ENCODE results near the gene URB1.
"Not testable (repeated sequence)": the region's sequence is repeated elsewhere in the genome, so short reads cannot be mapped to it uniquely, and the experiment has no call there.

URB1 gene

GRCh38 chr21:32392880-32393676, at the start of gene URB1:
URB1 (minus strand) TSS chr21:32393012; CDS start chr21:32392910, 102 bp downstream.
- peak; percentile 98 for DNase-seq (ENCODE audit: low spot score)

GRCh38 chr21:32437729-32438128, 44.9 kb upstream of the URB1 start:
- no peak for DNase-seq (ENCODE audit: low spot score)

- not testable (repeated sequence) for DNase-seq (ENCODE audit: low spot score)
Measured at GRCh38 chr21:32432982-32433660, 40.3 kb upstream of the URB1 start.

- no peak for DNase-seq (ENCODE audit: low spot score)
Measured at GRCh38 chr21:32427958-32428623, 35.3 kb upstream of the URB1 start.

- peak; percentile 35 for DNase-seq (ENCODE audit: low spot score)
Measured at GRCh38 chr21:32426592-32427051, 33.8 kb upstream of the URB1 start.

- no peak for DNase-seq (ENCODE audit: low spot score)
Measured at GRCh38 chr21:32426066-32426465, 33.3 kb upstream of the URB1 start.

GRCh38 chr21:32425628-32426027, 32.8 kb upstream of the URB1 start:
- DNase-seq (ENCODE audit: low spot score), result no peak

- no peak for DNase-seq (ENCODE audit: low spot score)
Measured at GRCh38 chr21:32424674-32425073, 31.9 kb upstream of the URB1 start.

- no peak for DNase-seq (ENCODE audit: low spot score)
Measured at GRCh38 chr21:32424191-32424535, 31.4 kb upstream of the URB1 start.

- DNase-seq (ENCODE audit: low spot score), result peak; percentile 86
Measured at GRCh38 chr21:32423320-32424190, 30.7 kb upstream of the URB1 start.

GRCh38 chr21:32422064-32422463, 29.3 kb upstream of the URB1 start:
- no peak for DNase-seq (ENCODE audit: low spot score)

GRCh38 chr21:32418146-32418545, 25.3 kb upstream of the URB1 start:
- DNase-seq (ENCODE audit: low spot score), result no peak

GRCh38 chr21:32415451-32416398, 22.9 kb upstream of the URB1 start:
- no peak for DNase-seq (ENCODE audit: low spot score)

- DNase-seq (ENCODE audit: low spot score), result peak; percentile 33
Measured at GRCh38 chr21:32414579-32415358, 22.0 kb upstream of the URB1 start.

- no peak for DNase-seq (ENCODE audit: low spot score)
Measured at GRCh38 chr21:32413697-32414578, 21.1 kb upstream of the URB1 start.

GRCh38 chr21:32413015-32413504, 20.2 kb upstream of the URB1 start:
- DNase-seq (ENCODE audit: low spot score), result no peak

GRCh38 chr21:32412162-32413014, 19.6 kb upstream of the URB1 start, which contains the start of gene EVA1C:
EVA1C (plus strand) TSS chr21:32412706; CDS start chr21:32412854, 148 bp downstream.
- DNase-seq (ENCODE audit: low spot score), result peak; percentile 70

All from GM03348 (cell line).